ENCODE data around the gene SELENBP1. TPM values are rescaled to one million over a fixed set of nuclear protein-coding genes. Genes with fewer than 3 reads are reported as not detected.

Gene SELENBP1
- not detected for total RNA-seq

DNA sequence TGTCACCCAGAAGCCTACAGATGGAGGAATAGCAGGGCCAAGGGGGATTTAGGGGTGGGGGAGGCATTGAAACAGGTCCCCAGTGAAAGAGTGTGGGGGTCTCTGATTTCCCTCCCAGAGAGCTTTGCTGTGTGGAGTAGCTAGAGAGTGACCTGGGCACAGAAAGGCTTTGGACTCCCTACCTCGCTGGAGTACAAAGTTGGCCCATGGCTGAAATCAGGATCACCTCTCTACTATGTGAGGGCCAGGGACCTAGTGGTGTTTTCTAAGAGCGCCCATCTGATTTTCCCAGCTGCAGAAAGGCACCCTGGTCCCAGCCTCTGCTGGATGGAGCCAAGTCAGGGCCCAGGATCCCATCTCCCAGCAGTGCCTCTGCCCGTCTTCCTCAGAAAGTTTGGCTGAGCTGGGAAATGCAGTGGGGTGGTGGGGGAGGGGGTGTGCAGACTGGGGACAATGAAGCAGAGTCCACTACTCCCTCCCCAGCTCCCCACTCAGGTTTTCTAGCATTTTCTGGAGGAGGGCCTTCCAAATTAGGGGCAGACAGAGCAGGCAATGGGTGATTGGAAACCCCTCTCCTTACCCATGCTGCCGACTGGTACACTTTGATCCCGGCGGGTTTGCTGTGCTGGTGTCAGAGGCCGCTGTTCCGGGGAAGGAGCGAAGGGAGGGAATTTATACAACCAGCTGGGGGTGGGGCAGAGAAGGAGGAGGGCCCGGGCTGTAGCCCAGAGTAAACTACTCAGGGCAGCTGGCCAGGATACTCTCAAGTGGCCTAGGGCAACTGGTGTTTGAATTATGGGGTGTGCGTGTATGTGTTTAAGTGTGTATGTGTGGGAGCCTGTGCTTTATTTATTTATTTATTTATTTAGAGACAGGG is at the start of gene SELENBP1:
SELENBP1 (minus strand) TSS at position 648 of the 877 bp plus-strand sequence; CDS start at position 584, 64 bp downstream.
- Histone ChIP-seq H3K9me3 (ENCODE audit: low read depth, low read length) (no peaks in the 10 kb centered on the region), H3K4me3 (ENCODE audit: low read length) (no peak within 1 kb of the TSS)

DNA sequence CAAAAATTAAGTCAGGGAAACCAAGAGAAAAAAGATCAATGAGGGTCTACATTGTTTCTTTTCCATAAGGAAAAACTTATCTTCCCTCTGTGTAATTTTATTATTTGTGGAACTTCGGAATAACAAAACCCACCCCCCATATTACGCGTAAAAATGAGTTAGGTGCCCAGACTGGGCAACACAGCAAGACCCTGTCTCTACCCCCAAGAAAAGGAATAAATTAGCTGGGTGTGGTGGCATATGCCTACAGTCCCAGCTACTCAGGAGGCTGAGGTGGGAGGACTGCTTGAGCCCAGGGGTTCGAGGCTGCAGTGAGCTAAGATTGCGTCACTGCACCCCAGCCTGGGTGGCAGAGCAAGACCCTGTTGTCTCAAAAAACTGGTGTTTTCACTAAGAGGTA is 47.3 kb upstream of the SELENBP1 start:
- no peaks in the 10 kb centered on the region for H3K4me1 ChIP-seq (ENCODE audit: insufficient read depth, low read length)

More for the DNA sequence above, at the start of gene SELENBP1:
- Histone ChIP-seq H3K27me3 (ENCODE audit: insufficient read depth, low read length) (no peaks in the 10 kb centered on the region), H3K4me1 (ENCODE audit: insufficient read depth, low read length) (peaks cover 14% of the 10 kb centered on the region)

DNA sequence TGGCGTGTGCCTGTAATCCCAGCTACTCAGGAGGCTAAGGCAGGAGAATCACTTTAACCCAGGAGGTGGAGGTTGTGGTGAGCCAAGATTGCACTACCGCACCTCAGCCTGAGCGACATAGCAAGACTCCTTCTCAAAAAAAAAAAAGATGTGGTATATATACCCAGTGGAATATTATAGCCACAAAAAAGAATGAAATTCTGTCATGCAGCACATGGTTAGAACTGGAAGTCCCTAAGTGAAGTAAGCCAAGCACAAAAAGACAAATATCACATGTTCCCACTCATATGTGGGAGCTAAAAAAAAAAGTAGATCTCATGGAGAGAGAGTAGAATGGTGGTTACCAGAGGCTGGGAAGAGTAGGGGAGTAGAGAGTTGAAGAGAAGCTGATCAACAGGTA is 45.6 kb upstream of the SELENBP1 start:
- no peaks in the 10 kb centered on the region for H3K27me3 ChIP-seq (ENCODE audit: insufficient read depth, low read length)
- no peak overlapping the region for H3K4me3 ChIP-seq (ENCODE audit: low read length)
- H3K4me1 ChIP-seq (ENCODE audit: insufficient read depth, low read length), result no peaks in the 10 kb centered on the region
- H3K9me3 ChIP-seq (ENCODE audit: low read depth, low read length), result no peaks in the 10 kb centered on the region

More for the DNA sequence above, 47.3 kb upstream of the SELENBP1 start:
- Histone ChIP-seq H3K4me3 (ENCODE audit: low read length) (no peak overlapping the region), H3K27me3 (ENCODE audit: insufficient read depth, low read length) (no peaks in the 10 kb centered on the region), H3K9me3 (ENCODE audit: low read depth, low read length) (no peaks in the 10 kb centered on the region)

DNA sequence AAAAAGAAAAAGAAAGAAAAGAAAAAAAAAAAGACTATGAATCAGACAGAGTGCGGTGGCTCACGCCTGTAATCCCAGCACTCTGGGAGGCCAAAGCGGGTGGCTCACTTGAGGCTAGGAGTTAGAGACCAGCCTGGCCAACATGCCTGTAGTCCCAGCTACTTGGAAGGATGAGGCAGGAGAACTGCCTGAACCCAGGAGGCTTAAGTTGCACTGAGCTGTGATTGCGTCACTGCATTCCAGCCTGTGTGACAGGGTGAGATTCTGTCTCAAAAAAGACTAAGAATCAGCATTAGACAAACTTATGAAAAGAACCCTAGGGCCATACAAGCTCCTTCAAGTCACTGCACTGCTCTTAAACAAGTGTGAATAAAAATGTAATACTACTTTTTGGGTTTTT is 43.7 kb upstream of the SELENBP1 start:
- no peak overlapping the region for H3K4me3 ChIP-seq (ENCODE audit: low read length)
- H3K4me1 ChIP-seq (ENCODE audit: insufficient read depth, low read length), result no peaks in the 10 kb centered on the region
- no peaks in the 10 kb centered on the region for H3K27me3 ChIP-seq (ENCODE audit: insufficient read depth, low read length)
- no peaks in the 10 kb centered on the region for H3K9me3 ChIP-seq (ENCODE audit: low read depth, low read length)

DNA sequence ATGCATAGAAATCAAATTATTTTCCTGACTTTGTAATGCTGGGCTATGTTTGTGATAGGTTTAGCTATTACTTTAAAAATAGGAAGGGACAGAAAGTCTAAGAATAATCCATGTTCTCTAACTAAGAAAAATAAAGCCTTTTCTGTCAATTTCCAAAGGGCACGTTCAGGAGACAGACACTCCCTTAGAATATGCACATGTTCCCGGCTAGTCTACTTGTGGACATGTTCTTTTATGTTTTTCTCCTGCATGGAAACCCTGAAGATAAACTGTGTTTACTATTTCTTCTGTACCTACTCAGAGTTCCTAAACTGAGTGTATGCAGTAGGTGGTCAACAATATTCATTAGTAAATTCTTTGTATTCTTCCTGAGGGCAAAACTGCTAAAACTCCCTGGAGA is 39.4 kb upstream of the SELENBP1 start:
- H3K27me3 ChIP-seq (ENCODE audit: insufficient read depth, low read length), result no peaks in the 10 kb centered on the region

DNA sequence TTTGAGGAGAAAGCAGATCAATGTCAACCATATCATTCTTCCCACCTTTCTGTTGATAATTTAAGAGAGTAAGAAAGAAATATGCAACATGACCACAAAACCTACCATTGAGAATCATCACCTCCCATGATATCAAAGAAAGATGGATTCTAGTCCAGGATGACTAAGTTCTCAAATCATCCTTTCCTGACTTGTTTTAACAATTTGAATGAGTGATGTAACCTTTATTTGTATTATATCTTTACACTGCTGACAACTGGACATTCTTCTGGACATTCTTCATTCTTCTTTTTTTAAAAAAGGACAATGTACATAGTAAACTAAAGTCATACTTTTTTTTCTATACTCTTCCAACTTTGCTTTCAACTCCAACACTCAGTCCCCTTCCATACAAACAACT is 36.4 kb upstream of the SELENBP1 start:
- no peaks in the 10 kb centered on the region for H3K27me3 ChIP-seq (ENCODE audit: insufficient read depth, low read length)
- no peaks in the 10 kb centered on the region for H3K9me3 ChIP-seq (ENCODE audit: low read depth, low read length)
- no peaks in the 10 kb centered on the region for H3K4me1 ChIP-seq (ENCODE audit: insufficient read depth, low read length)
- no peak overlapping the region for H3K4me3 ChIP-seq (ENCODE audit: low read length)

More for the DNA sequence above, 39.4 kb upstream of the SELENBP1 start:
- Histone ChIP-seq H3K4me1 (ENCODE audit: insufficient read depth, low read length) (no peaks in the 10 kb centered on the region), H3K4me3 (ENCODE audit: low read length) (no peak overlapping the region), H3K9me3 (ENCODE audit: low read depth, low read length) (no peaks in the 10 kb centered on the region)

DNA sequence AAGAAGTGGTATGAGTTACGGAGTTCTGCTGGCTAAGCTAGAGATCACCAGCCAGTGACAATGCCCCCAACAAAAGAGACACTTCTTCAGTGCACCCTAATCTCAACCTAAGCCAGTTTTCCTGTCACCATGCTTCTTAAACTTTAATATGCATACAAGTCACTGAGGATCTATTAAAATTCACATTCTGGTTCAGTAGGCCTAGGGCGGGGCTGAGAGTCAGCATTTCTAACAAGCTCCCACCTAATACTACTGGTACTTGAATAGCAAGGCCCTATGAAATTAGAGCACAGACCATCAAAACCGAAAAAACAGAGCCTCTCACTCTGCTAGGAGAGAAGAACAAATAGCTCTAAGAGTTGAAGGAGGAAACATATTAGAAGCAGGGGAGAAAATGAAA is 34.8 kb upstream of the SELENBP1 start:
- Histone ChIP-seq H3K4me3 (ENCODE audit: low read length) (no peak overlapping the region), H3K27me3 (ENCODE audit: insufficient read depth, low read length) (no peaks in the 10 kb centered on the region), H3K4me1 (ENCODE audit: insufficient read depth, low read length) (no peaks in the 10 kb centered on the region), H3K9me3 (ENCODE audit: low read depth, low read length) (no peaks in the 10 kb centered on the region)

DNA sequence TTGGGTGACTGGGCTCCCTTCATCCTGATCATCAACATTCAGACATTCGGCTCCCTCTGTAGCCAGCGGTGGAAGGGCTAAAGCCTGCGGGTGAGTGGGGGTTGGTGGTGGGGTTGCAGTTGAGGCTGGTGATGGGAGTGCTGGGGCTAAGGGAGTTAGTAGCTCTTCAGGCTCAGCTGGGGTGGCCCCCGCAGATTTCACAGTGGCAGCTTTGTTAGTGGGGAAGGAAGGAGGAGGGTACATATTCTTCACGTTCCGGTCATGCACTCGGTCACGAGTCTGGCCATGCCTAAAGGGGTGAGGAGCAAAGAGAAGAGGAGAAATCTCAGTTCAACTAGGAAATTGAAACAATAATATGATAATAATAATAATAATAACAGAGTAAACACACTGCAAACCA is 33.7 kb upstream of the SELENBP1 start:
- no peak overlapping the region for H3K4me3 ChIP-seq (ENCODE audit: low read length)
- no peaks in the 10 kb centered on the region for H3K9me3 ChIP-seq (ENCODE audit: low read depth, low read length)
- H3K4me1 ChIP-seq (ENCODE audit: insufficient read depth, low read length), result peaks cover 1% of the 10 kb centered on the region
- H3K27me3 ChIP-seq (ENCODE audit: insufficient read depth, low read length), result no peaks in the 10 kb centered on the region

DNA sequence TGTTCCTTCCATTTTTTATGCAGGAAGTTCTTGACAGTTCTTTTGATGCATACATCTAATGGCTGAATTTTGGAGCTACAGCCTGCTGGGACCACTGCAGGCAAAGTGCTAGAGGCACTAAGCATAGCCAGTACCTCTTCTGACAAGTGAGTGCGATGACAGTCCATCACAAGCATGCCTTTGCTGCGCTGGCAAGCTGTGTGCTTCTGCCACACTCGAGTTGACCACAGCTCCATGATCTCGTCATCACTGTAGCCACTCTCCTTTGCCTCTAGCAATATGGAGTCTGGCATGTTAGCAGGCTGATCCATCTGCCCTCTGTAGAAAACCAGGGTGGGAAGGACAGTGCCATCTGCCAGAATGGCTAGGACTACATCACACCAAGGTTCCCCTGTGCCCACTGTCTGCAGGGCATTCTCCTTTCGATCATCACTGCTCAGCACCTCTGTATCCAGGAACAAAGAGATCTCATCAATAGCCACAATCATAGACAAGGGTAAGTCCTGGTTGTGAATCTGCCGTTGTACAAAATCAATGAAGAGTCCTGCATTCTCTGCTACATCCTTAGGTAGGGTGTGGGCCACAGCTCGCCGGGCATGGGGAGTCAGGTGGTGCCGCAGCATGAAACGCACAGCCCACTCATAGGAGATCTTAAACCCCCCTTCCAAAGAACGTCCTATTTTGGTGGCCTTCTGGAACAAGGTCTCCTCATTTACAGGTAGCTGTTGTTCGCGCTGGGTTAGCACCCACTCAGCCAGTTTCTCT is 32.9 kb upstream of the SELENBP1 start:
- no peaks in the 10 kb centered on the region for H3K27me3 ChIP-seq (ENCODE audit: insufficient read depth, low read length)
- H3K9me3 ChIP-seq (ENCODE audit: low read depth, low read length), result no peaks in the 10 kb centered on the region
- no peak overlapping the region for H3K4me3 ChIP-seq (ENCODE audit: low read length)
- H3K4me1 ChIP-seq (ENCODE audit: insufficient read depth, low read length), result peaks cover 10% of the 10 kb centered on the region

DNA sequence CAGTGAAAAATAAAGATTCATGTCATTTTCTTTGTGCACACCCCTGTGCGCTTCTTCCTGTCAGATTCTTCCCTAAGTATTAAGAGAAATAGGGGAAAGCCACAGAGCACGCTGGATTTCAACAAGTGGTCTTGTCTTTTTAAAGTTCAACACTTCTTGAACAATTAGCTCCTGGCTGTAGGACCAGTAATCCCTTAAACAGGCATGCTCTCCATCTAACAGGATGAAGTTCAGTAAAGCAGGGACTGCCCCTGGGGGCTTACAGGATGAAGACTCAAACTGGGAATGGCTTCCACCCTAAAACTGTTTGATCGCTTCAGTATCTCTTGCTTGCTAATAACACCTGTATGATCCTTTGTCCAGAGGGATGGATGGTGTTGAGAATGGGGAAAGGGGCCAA is 31.1 kb upstream of the SELENBP1 start:
- no peak overlapping the region for H3K4me3 ChIP-seq (ENCODE audit: low read length)
- H3K9me3 ChIP-seq (ENCODE audit: low read depth, low read length), result no peaks in the 10 kb centered on the region
- H3K4me1 ChIP-seq (ENCODE audit: insufficient read depth, low read length), result peaks cover 20% of the 10 kb centered on the region
- H3K27me3 ChIP-seq (ENCODE audit: insufficient read depth, low read length), result no peaks in the 10 kb centered on the region

DNA sequence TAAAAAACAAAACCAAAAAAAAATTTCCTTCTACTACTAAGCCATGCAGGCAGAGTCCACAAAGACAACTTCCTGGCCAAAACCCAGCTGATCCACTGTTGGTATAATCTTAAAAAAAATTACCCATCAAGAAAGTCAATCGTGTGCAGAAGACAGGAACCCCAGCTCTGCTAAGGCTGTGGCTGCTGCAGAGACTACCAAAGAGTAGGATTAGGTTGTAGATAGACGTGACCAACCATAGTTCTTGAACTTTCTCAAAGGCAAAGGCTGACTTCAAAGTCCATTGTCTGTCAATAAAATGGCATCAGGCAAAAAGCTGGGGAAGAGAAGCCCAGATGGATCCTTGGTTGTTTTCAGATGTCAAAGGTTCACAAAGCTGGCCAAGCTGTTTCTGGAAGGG is 30.3 kb upstream of the SELENBP1 start:
- no peaks in the 10 kb centered on the region for H3K27me3 ChIP-seq (ENCODE audit: insufficient read depth, low read length)
- H3K9me3 ChIP-seq (ENCODE audit: low read depth, low read length), result no peaks in the 10 kb centered on the region
- H3K4me3 ChIP-seq (ENCODE audit: low read length), result no peak overlapping the region
- H3K4me1 ChIP-seq (ENCODE audit: insufficient read depth, low read length), result peaks cover 23% of the 10 kb centered on the region

DNA sequence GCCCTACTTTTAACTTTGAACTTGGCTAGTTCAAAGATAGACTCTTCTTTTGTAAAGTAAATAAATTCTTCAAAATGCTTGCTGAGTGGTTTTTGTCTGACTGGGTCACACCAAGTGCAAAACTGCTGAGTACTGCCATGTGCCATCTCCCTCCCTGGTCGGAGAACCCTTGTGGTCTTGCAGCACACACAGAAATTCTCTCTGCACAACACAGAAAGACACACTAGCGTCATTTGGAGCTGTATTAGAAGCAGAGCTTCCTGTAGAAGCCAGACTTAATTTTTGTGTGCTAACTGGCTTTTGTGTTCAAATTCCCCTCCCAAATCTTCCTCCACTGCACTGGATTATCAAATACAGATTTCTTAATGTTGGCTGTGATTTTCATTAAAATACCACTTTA is 29.4 kb upstream of the SELENBP1 start:
- no peaks in the 10 kb centered on the region for H3K27me3 ChIP-seq (ENCODE audit: insufficient read depth, low read length)
- H3K4me3 ChIP-seq (ENCODE audit: low read length), result no peak overlapping the region
- H3K9me3 ChIP-seq (ENCODE audit: low read depth, low read length), result no peaks in the 10 kb centered on the region
- peaks cover 23% of the 10 kb centered on the region for H3K4me1 ChIP-seq (ENCODE audit: insufficient read depth, low read length)

DNA sequence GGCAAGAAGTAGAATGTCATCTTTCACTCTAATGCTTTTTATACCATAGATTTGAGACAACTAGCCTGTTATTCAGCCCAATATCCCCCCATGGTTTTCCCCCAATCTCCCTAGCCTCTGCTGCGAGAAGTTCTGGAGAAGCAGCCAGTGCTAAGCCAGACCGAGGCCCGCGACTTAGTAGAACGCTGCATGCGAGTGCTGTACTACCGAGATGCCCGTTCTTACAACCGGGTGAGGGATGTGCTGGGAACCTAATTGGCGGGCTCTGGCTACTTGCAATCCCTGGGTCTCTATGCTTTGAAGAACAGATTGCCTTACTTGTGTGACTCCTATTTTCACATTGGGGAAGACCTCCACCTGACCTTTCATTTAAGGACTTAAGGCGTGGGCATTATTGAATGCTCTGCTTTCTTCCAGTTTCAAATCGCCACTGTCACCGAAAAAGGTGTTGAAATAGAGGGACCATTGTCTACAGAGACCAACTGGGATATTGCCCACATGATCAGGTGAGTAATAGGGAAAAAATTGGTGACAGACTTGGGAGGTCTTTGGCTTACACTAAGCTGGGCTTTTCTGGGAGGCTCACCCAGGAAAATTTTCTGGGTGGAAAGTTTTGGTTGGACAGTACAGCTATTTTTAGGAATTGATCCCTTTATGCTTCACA is 28.8 kb upstream of the SELENBP1 start:
- Histone ChIP-seq H3K27me3 (ENCODE audit: insufficient read depth, low read length) (no peaks in the 10 kb centered on the region), H3K4me3 (ENCODE audit: low read length) (no peak overlapping the region), H3K4me1 (ENCODE audit: insufficient read depth, low read length) (peaks cover 23% of the 10 kb centered on the region), H3K9me3 (ENCODE audit: low read depth, low read length) (no peaks in the 10 kb centered on the region)

DNA sequence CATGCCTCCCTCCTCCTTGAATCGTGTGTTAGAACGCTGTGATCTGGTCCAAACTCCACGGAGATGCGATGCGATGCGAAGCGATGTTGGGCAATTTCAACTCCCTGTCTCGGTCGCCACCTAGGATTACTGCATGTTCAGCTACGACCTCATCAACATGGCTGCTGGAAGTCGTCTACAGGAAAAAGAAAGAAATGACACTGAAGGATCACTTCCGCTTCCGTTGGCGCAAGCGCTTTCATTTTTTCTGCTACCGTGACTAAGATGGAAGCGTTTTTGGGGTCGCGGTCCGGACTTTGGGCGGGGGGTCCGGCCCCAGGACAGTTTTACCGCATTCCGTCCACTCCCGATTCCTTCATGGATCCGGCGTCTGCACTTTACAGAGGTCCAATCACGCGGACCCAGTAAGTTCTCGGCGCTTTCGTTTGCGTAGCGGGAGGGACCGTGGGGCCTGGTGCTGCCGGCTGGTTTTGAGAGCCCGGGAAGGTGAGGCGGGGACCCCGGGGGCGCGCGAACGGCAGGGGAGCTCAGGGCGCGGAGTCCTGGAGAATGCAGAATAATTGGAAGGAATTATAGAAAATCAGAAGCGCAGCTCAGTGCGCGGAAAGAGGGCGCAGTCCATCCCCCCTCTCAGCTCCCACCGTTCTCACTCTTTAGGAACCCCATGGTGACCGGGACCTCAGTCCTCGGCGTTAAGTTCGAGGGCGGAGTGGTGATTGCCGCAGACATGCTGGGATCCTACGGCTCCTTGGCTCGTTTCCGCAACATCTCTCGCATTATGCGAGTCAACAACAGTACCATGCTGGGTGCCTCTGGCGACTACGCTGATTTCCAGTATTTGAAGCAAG is 27.0 kb upstream of the SELENBP1 start, which contains the start of gene PSMB4:
PSMB4 (plus strand) TSS at position 250 of the 848 bp plus-strand sequence; CDS start at position 265, 15 bp downstream.
- no peaks in the 10 kb centered on the region for H3K27me3 ChIP-seq (ENCODE audit: insufficient read depth, low read length)
- H3K4me3 ChIP-seq (ENCODE audit: low read length), result peak within 1 kb of the TSS; percentile 99
- no peaks in the 10 kb centered on the region for H3K9me3 ChIP-seq (ENCODE audit: low read depth, low read length)
- H3K4me1 ChIP-seq (ENCODE audit: insufficient read depth, low read length), result peaks cover 23% of the 10 kb centered on the region

Measured in mononuclear cell (primary cell).